ENCODE data around the gene SLC44A1.
A peak's percentile ranks its signal among the peaks of the same experiment; 100 is the strongest.

The SLC44A1 gene

DNA sequence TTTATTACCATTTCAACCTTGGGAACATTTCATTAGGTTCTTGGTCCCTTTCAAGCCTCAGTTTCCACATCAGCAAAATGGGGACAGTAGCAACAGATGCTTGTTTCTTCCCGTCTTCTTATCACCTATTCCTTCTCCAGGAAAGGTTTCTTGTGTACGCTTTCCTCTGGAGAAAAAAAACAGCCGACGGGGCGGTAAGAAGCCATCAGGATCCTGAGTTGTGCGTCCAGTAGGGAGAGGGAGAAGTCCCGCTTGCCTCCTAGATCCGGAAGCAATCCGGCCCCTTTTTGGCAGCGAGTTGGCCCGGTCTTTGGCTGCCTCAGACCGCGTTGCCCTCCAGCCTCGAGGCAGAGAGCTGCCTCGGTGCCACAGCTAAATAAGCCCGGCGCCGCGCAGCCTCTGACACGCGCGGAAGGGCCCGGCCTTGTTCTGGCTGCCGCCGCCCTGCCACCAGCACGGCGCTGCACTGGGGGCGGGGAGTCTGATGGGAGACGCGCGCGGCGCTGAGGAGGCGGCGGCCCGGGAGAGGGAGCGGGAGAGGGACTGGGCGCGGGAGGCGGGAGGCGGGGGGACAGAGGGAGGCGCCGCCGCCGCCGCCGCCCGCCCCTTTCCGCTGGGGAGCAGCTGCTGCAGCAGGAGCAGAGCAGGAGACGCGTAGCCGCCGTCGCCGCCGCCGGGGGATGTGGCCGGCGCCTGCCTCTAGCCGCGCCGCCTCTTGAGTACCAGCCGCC, at the start of gene SLC44A1:
Gene SLC44A1, plus strand, starts transcription at position 649 of the 731 bp plus-strand sequence. CDS start 218 bp downstream, outside the sequence.
- peak; percentile 80 for DNase-seq

GRCh38 chr9:105195259-105195658, 49.2 kb upstream of the SLC44A1 start:
- DNase-seq = no peak

- DNase-seq = no peak
Observed at GRCh38 chr9:105198023-105198422, 46.4 kb upstream of the SLC44A1 start.

- DNase-seq = no peak
Observed at GRCh38 chr9:105198865-105199264, 45.6 kb upstream of the SLC44A1 start.

DNA sequence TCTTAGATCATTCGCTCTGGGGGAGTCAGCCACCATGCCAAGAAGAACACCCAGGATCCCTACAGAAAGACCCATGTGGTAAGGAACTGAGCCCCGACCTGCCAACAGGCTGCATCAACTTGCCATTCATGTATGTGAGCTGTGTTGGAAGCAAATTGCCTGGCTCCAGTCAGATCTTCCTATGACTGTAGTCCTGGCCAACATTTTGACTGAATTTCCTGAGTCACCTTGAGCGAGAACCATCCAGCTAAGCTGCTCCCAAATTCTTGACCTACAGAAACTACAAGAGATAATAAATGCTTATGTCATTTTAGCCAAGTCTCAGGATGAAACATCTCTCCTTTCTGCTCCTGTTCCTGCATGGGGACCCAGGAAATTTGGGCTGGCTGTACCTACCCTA, 40.0 kb upstream of the SLC44A1 start:
- DNase-seq = no peak

GRCh38 chr9:105205787-105206495, 38.5 kb upstream of the SLC44A1 start:
- DNase-seq = no peak

- no peak for DNase-seq
Observed at GRCh38 chr9:105206496-105206820, 38.0 kb upstream of the SLC44A1 start.

GRCh38 chr9:105206821-105207699, 37.4 kb upstream of the SLC44A1 start:
- DNase-seq = no peak

- no peak for DNase-seq
Observed at GRCh38 chr9:105216440-105217178, 27.8 kb upstream of the SLC44A1 start.

- no peak for DNase-seq
Observed at GRCh38 chr9:105218673-105219072, 25.8 kb upstream of the SLC44A1 start.

DNA sequence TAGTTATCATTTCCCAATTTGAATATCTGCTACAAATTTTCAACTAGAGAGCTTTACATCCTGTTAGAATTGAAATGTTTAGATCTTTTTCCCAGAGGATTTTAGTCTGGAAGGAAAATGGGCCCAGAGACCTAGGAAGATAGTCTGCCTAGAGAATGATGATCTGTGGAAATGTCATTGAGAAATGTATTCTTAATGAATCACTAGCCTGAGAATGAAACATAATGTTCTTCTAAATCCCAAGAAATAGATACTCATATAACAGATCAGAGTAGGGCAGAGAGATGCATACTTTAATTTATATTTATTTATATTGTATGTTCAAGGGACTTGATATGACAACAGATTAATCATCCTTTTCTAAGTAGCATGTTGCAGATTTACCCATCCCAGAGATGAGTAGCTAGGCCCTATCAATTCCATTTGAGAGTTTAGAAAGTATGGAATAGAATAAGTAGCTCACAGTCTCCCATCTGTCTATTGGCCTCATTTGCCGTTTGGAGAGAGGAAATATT, 25.1 kb upstream of the SLC44A1 start:
- DNase-seq = no peak

- DNase-seq = no peak
Observed at GRCh38 chr9:105220451-105220850, 24.0 kb upstream of the SLC44A1 start.

DNA sequence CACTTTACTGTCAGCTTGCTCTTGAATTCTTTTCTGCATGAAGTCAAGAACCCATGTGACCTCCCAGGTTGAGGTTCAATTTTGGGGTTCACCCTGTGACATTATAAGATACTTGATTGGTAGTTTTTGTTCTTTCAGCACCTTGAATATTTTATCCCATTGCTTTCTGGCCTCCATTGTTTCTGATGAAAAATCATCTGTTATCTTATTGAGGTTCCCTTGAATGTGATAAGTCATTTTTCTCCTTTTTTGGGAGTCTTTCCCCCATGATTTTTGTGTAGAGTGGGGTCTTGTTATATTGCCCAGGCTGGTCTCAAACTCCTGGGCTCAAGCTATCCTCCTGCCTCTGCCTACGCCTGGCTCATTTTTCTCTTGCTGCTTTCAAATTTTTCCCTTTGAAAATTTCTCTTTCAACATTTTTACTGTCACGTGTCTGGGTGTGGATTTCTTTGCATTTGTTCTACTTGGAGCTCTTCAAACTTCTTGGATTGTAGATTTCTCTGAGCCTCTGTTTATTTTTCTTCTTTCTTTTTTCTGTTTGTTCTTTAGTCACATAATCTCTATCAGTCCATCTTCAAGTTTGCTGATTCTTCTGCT, 20.8 kb upstream of the SLC44A1 start:
- DNase-seq = no peak

DNA sequence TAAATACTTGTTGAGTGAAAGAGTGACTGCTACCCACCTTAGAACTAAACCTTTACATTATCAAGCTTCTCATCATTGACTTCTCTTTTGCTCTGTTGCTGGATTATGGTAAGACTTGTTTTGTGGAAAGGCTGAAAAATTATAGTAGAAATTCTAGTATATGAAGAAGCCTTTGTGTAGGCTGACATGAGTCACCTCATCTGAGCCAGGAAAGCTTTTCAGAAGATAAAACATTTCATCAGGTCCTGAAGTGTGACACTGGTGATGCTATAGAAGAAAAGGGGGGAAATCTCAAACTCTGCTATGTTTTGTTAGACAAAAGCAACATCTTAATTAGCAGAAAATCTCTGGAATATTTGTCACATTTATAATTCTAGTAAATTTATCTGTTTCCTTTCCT, 18.4 kb upstream of the SLC44A1 start:
- DNase-seq = no peak

GRCh38 chr9:105232207-105232606, 12.2 kb upstream of the SLC44A1 start:
- no peak for DNase-seq

DNA sequence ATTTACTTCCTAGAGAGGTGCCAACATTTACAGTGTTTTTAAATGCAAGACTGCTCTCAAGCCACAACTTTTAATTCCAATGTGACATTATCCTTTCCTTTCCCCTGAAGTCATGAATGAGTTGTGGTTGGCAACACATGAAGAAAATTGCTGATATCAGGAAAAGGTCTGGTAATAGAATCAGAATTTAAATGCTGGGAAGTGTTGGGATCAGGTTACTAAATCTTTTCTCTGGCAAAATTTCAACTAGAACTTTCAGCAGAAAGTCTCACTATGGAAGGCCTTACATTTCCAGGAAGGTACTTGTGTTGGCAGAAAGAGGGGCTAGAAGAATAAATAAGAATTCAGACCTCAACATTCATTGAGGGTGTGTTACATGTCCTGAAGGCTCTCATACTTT, 10.6 kb upstream of the SLC44A1 start:
- DNase-seq = no peak

- DNase-seq = no peak
Observed at GRCh38 chr9:105236261-105236660, 8.2 kb upstream of the SLC44A1 start.

- no peak for DNase-seq
Observed at GRCh38 chr9:105237246-105237645, 7.2 kb upstream of the SLC44A1 start.

DNA sequence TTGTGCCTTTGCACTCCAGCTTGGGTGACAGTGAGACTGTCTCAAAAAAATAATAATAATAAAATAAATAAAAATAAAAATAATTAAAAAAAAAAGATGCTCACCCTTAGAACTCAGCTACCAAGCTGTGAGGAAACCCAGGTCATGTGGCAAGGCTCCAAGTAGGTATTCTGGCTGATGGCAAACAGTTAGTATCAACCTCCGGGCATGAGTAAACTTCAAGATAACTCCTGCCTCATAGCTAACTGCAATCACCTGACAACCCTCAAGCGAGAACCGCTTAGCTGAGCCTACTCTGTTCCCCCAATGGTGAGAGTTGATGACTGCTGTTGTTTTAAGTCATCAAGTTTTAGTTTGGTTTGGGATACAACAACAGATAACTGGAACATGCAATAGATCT, 6.1 kb upstream of the SLC44A1 start:
- DNase-seq = no peak

DNA sequence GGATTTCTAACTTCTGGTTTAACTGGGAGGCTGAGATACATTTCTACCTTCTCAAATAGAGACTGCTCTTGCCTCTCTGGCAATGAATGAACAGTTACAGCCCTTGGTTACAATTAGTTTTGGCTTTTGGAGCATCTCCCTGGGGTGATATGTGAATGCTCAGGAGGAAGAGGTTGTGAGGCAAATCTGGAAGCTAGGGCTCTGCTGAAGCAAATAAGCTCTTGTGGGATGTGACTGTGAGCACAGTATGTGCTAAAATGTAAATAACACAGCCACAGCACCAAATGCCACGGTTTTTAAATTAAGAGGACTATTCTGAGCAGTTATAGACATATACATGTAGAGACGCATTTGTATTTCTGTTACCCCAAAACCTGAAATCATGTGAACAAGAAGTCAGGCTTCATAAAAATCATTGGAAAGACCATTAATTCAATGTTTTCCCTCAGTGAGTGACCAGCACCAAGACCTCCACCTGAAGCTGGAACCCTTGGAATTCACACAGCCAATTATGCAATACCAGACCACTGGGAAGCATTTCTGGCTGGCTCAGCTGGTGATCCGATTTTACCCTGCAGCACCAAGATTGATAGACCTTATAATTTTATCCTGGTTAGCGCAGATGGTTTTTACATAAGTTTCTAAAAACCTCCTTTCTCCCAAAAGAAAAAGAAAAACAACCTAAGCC, 3.0 kb upstream of the SLC44A1 start:
- DNase-seq = no peak

- DNase-seq = no peak
Observed at GRCh38 chr9:105242062-105242461, 2.4 kb upstream of the SLC44A1 start.

DNA sequence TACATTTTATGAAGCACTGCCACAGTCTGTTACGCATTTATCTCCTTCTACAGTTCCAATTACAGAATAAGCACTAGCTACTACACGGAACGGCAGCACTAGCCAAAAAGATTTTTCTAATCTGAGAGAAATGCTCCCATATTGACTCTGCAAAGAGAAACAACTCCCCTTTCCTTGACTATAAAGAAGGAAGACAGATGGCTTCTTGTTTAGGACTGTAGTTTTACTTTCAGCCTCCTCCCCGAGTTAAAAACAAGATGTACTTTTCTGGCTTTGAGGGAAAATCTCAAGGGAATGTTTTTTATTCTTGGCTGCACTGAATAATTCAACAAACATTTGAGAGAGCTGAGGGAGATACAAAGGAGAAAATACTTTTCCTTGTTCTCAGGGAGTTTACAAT, 1.9 kb upstream of the SLC44A1 start:
- DNase-seq = no peak
